Measurements from ENCODE around the gene NEURL1B.

DNA sequence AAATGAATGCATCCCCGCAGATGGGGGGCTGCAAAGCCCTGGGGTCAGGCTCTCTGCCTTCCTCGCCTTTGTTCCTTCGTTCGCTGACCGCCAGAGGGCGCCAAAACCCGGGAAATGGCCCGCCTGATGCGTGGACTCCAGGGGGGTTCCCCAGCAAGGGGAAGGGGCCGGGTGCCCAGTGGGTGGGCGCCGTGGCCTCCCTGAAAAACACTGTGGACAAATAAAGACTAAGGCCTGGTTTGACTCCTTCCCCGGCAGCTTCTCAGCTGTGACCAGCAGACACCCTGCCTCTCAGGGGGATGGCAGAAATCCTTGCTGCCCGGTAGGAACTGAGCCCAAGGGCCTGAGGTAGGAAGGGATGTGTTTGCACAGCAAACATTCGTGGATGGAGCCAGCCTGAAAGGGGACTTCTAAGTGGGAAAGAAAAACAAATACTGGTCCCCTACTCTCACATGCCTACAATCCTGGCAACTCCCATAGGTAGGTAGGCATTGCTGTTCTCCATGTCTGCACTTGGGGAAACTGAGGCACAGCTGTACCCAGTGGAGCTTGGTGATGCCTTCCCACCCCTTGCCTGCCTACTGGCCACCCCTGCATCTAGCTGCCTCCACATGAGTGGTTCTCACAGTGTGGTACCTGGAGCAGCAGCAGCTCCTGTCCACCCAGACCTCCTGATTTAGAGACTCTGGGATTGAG is 72.2 kb downstream of the NEURL1B start:
- TF ChIP-seq EZH2 (IDR thresholded peaks at IDR 0.05; ENCODE audit: insufficient read depth, low read length): no peak
- TF ChIP-seq, protein P1, sequence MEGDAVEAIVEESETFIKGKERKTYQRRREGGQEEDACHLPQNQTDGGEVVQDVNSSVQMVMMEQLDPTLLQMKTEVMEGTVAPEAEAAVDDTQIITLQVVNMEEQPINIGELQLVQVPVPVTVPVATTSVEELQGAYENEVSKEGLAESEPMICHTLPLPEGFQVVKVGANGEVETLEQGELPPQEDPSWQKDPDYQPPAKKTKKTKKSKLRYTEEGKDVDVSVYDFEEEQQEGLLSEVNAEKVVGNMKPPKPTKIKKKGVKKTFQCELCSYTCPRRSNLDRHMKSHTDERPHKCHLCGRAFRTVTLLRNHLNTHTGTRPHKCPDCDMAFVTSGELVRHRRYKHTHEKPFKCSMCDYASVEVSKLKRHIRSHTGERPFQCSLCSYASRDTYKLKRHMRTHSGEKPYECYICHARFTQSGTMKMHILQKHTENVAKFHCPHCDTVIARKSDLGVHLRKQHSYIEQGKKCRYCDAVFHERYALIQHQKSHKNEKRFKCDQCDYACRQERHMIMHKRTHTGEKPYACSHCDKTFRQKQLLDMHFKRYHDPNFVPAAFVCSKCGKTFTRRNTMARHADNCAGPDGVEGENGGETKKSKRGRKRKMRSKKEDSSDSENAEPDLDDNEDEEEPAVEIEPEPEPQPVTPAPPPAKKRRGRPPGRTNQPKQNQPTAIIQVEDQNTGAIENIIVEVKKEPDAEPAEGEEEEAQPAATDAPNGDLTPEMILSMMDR (IDR thresholded peaks at IDR 0.05; ENCODE audit: insufficient read depth, low read depth, low read length): peak; percentile 71
